Measurements from ENCODE around the gene HTT.
"Not testable (repeated sequence)": the region's sequence is repeated elsewhere in the genome, so short reads cannot be mapped to it uniquely, and the experiment has no call there.

The HTT gene

DNA sequence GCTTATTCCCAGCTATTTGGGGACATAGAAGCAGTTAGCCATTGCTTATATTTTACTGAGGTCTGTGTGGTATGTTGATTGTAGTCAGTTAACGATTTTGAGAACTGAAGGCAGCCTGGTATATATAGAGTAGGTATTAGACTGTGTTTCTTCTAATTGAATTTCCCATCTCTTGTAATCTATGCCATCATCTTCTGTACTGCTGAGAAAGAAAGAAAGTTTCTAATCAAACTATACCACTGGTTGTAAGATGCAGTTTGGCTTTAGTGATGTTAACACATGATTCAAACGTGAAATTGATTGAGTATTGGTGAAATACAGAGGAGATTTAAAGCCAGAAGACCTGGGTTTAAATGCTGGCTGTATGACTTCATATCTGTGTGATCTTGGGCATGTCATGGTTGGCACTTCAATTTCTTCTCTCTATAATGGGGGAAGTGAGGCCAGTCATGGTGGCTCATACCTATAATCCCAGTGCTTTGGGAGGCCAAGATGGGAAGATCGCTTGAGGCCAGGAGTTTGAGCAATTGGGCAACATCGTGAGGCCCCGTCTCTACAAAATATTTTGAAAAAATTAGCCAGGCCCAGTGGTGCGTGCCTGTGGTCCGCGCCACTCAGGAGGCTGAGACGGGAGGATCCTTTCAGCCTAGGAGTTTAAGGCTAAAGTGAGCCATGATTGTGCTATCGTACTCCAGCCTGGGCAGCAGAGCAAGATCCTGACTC, 11.6 kb downstream of the HTT start:
- DNase-seq: no peak

- DNase-seq: no peak
Measured at GRCh38 chr4:3087115-3087797, 12.8 kb downstream of the HTT start.

DNA sequence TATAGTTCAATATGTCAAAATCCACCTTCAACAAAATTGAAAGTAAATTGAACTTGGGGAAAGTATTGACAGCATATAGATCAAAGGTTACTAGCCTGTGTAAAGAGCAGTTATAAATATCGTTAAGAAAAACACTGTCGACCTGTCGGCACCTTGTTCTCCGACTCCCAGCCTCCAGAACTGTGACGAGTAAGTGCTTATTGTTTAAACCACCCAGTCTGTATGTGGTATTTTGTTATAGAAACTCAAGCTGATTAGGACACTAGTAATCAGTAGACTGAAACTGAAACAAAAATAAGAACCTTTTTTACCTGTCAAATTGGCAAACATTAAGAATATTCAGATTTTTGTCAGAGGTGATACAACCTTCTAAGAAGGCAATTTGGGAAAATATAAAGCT, 17.0 kb downstream of the HTT start:
- no peak for DNase-seq

GRCh38 chr4:3094701-3095100, 20.2 kb downstream of the HTT start:
- DNase-seq: not testable (repeated sequence)

- DNase-seq: no peak
Measured at GRCh38 chr4:3096202-3096601, 21.7 kb downstream of the HTT start.

- no peak for DNase-seq
Measured at GRCh38 chr4:3098346-3098745, 23.9 kb downstream of the HTT start.

- peak; percentile 93 for DNase-seq
Measured at GRCh38 chr4:3106339-3107186, 32.1 kb downstream of the HTT start.

DNA sequence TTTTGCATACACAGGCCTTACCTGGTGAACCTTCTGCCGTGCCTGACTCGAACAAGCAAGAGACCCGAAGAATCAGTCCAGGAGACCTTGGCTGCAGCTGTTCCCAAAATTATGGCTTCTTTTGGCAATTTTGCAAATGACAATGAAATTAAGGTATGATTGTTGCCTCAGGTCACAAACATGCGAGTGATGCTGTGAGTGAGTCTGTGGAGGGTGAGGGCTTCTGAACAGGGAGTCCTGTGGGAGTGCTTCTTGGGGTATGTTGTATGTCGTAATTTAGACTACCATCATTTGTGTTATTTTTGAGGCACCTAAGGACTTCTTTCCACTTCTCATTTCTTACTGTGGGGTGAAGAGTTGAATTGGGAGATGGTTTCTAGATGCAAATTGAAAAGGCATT, 32.8 kb downstream of the HTT start:
- no peak for DNase-seq

DNA sequence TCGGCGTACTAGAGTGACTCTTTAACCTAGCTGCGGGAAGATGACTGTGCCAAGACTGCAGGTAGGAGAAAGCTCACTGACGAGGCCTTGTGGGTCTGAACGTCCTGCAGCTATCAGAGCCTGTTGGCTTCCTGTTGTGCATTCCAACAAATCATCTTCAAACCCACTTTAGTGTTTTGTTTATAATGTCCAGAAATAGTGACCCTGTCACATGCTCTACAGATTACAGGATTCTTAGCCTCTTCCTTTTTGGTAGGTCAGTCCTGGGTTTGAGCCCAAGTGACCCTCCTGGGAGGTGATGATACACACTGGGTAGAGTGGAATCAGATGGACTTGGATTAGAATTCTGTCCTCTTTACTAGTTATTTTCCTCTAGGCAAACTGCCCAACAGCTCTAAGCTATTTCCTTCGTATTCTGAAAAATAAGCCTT, 33.2 kb downstream of the HTT start:
- DNase-seq: no peak

DNA sequence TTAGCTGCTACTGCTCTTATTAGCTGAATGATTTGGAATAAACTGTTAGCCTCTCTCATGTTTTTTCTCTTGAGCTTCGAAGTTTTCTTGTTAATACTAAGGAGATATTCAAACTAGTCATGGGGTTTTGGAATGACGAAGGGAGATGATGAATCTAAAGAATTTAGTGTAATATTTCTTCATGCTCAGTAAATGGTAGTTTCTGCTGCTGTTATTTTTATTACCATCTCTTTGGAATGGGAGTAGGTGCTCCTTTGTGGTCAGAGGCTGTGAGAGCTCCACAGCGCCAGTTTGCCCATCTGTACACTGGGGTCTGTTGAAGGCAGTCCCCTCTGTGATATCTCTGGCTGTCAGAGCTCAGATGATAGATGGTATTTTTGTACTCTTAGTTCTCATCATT, 33.7 kb downstream of the HTT start:
- no peak for DNase-seq

- DNase-seq: no peak
Measured at GRCh38 chr4:3111461-3111860, 37.0 kb downstream of the HTT start.

DNA sequence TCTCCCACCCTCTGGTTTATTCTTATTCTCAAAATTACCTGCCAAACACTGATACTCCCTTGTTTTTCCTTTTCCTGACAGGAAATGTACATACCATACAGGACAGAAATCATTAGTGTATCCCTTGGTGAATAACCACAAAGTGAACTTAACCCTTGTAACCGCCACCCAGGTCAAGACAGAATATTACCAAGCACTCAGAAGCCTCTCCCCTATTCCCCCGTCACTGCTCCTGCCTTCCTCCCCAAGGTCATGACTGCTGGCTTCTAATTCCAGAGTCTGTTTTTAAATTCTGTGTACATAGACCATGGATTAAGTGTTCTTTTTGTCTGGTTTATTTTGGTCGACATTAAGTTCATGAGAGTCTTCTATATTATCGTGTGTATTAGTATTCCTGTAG, 37.7 kb downstream of the HTT start:
- DNase-seq: no peak

DNA sequence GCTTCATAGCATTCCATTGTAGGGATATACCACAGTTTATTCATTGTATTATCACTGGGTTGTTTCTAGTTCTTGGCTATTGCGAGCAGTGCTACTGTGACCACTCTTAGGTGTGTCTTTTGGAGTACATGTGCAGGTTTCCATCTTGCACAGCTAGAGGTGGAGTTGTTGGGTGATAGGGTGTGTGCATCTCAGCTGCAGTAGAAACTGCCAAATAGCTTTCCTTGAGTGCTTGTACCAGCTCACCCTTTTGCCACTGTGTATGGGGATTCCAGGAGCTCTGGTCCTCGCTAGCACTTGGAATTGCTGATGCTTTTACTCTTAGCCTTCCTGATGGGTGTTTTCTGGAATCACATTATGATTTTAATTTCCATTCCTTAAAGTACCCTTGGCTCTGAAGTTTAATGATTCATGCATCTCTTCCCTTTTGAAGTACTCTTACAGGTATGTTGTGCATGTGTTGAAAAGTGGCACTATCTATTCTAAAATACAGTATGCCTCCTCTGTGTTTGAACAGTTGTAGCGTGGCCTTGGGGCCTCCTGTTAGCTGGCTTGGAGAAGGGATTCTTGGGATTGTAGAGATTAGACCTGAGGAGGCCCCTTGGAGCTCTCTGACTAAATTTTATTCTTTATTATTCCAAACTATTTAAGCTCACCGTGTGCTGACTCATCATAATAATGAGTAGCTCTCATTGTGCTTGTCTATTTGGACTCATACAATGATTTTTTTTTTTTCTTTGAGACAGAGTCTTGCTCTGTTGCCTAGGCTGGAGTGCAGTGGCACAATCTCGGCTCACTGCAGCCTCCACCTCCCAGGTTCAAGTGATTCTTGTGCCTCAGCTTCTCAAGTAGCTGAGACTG, 38.4 kb downstream of the HTT start:
- no peak for DNase-seq

DNA sequence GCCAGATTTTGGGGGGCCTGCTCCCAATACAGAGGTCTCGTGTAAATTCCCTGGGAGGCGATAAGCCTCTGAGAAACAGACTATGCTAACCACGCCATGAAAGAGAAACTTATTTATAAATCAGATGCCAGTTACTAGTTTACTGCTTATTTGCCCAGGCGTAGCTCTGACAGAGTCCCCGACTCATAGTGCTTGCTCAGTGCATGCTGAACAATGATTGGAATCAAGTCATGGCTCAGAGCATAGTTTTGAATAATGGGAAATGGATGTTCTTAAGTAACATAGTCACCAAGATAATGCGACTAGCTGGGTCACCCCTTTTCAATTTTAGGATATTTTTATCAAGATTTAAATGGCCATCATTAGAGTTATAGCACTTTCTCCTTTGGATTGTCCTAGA, 39.9 kb downstream of the HTT start:
- no peak for DNase-seq

DNA sequence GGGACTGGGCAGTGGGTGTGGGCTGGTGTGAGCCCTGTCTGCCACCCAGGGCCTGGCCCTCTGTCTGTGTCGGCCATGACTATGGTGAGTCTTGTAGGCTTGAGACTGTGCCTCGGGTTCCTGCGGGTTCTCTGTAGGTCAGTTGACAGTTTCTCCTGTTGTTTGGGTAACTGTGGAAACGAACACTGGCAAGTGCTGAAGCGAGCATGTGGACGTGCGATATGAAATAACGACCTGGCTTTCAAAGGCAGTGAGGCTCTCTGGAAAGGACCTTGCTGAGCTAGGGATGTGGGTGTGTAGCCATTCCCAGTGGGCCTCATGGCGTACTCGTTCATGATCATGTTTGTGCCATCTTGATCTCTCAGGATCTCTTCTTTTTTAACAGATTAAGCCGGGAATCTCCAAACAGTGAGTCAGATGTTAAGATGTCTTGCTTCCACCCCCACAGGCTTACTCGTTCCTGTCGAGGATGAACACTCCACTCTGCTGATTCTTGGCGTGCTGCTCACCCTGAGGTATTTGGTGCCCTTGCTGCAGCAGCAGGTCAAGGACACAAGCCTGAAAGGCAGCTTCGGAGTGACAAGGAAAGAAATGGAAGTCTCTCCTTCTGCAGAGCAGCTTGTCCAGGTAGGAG, 41.3 kb downstream of the HTT start:
- no peak for DNase-seq

GRCh38 chr4:3116955-3117354, 42.5 kb downstream of the HTT start:
- DNase-seq: no peak

GRCh38 chr4:3118312-3118711, 43.8 kb downstream of the HTT start:
- no peak for DNase-seq

GRCh38 chr4:3119464-3119863, 45.0 kb downstream of the HTT start:
- DNase-seq: no peak

GRCh38 chr4:3121110-3121509, 46.6 kb downstream of the HTT start:
- DNase-seq: no peak

DNA sequence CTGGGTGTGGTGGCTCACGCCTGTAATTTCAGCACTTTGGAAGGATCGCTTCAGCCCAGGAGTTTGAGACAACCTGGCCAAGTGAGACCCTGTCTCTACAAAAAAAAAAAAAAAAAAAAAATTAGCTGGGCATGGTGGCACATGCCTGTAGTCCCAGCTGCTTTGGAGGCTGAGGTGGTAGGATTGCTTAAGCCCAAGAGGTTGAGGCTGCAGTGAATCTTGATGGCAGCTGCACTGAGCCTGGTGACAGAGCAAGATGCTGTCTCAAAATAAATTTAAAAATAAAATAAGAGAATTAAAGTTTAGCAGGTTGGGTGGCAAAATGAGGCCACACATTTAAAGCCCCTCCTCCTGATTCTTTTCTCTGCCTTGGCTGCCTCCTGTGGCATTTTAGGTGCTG, 47.1 kb downstream of the HTT start:
- DNase-seq: no peak

GRCh38 chr4:3122081-3122563, 47.6 kb downstream of the HTT start:
- no peak for DNase-seq

DNA sequence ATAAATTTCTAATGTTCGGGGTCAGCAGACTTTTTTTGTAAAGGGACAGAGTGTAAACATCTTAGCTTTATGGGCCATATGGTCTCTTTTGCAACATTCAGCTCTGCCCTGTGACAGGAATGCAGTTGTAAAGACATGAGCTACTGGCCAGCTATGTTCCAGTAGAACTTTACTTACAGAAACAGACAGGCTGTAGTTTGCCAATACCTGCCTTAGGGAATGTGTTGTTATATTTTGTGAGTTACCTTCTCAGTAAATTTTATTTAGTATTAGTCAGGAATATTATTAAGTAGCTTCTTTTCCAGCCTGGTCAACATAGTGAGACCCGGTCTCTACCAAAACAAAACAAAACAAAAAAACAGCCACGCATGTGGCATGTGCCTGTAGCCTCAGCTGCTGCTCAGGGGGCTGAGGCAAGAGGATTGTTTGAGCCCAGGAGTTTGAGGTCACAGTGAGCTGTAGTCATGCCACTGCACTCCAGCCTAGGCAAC, 48.7 kb downstream of the HTT start:
- DNase-seq: no peak
